ENCODE results near the gene TREH.

Gene TREH

DNA sequence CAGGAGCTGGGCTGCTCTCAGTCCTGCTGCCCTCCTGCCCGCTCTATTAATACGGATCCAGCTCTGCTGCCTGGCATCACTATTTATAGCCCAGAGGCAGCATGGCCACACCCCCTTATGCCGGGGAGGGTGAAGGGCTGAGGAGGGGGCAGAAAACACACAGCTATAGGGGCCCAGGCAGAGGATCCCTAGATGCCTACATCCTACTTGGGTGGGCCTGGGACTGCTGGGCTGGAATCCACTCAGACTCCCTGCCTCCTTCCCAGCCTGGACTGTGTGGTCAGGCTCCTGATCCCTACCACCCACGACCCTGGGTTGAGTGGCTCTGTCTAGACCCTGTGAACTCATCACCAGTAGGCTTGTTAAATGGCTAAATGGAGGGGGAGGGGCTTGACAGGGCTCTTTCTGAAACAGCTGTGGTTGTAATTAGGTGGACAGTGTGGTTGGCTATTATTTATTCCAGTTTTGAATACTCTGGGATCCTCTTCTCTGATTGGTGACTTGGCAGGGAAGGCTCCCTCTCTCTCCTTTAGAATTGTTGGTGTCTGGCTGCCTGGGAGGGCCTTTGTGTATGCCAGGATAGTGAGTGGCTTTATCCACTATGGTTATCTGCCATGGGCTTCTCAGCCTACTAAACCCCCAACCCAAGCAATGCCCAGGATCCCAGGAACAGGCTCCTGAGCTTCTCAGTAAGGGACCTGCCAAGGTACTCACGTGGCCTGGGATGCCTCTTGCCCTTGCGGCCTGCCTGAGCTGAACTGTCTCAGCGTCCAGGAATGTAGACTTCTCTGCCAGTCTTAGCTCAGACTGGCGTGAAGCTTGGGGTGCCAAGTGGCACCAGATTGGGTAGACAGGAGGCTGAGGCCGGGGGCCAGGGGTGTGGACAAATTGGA is 56.8 kb downstream of the TREH start:
- H3K4me3 ChIP-seq (replicated peaks; ENCODE audit: low read depth, low read length): peak overlapping the region; percentile 47
- DNase-seq (ENCODE audit: extremely low read depth, low read depth): no peak
- TF ChIP-seq, protein P1, sequence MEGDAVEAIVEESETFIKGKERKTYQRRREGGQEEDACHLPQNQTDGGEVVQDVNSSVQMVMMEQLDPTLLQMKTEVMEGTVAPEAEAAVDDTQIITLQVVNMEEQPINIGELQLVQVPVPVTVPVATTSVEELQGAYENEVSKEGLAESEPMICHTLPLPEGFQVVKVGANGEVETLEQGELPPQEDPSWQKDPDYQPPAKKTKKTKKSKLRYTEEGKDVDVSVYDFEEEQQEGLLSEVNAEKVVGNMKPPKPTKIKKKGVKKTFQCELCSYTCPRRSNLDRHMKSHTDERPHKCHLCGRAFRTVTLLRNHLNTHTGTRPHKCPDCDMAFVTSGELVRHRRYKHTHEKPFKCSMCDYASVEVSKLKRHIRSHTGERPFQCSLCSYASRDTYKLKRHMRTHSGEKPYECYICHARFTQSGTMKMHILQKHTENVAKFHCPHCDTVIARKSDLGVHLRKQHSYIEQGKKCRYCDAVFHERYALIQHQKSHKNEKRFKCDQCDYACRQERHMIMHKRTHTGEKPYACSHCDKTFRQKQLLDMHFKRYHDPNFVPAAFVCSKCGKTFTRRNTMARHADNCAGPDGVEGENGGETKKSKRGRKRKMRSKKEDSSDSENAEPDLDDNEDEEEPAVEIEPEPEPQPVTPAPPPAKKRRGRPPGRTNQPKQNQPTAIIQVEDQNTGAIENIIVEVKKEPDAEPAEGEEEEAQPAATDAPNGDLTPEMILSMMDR (IDR thresholded peaks at IDR 0.05; ENCODE audit: low read depth, low read length, missing control alignments): no peak

DNA sequence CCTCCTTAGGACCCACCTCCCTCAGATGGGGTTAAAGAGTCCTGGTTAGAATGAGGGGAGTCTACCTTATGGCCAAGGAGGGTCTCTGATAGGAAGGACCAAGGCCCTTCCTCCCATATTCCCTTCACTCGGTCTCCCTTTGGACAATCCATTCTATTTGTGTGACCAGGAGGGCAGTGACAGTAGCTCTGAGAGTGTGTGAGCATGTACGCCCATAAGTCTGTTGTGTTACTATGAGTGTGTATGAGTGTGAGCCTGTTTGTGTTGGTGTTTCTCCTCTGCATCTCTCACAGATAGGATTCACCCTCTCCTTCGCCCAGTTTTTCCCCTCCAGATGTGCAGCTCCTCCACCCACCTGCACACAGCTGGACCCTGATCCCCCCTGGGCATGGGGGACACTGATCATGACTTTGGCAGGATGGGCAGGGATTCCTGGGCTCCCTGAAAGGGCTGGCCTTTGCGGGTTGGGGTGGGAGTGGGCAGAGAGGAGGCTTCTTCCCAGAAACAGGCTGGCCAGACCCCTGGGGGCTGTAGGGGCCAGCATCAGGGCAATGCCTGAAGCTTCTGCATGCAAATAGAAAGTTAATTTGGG is 57.6 kb downstream of the TREH start:
- DNase-seq (ENCODE audit: extremely low read depth, low read depth): no peak
- H3K4me3 ChIP-seq (replicated peaks; ENCODE audit: low read depth, low read length): peak overlapping the region; percentile 47

DNA sequence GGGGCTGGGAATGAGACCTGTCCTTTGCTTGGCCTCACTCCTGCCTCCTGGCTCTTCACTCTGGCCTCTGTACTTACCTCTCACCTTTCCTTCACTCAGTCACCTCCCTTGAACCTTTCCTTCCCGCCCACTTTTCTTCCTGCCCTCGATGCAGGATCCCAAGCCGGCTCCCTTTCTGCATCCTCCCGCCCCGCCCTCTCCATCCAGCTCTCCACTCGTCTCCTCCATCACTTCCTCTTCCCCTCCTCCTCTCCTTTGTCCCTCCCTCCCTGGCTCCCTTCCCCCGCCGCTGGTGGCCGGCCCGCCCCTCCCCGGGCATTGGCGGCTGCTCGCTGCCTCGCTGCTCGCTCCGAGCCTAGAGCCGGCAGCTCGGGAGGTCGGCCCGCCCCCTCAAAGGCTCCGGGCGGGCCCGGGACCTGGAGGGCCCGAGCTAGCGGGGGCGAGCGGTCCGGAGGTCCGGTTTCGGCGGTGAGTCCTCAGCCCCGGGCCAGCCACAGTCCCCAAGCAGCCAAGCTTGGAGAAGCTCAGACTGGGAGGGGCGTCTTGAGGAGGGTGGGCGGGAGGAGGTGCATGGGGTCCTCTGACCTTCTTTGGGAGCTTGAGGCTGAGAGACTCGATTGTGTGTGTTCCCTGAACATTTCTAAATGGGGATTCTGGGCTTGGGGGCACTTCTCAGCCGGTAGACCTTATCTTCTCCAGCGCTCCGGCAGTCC is 58.2 kb downstream of the TREH start:
- TF ChIP-seq, protein P1 (IDR thresholded peaks at IDR 0.05; ENCODE audit: low read depth, low read length, missing control alignments): no peak
- peak; percentile 75 for DNase-seq (ENCODE audit: extremely low read depth, low read depth)
- H3K4me3 ChIP-seq (replicated peaks; ENCODE audit: low read depth, low read length): peak overlapping the region; percentile 47

More for the DNA sequence above, 57.6 kb downstream of the TREH start:
- TF ChIP-seq, protein P1 (IDR thresholded peaks at IDR 0.05; ENCODE audit: low read depth, low read length, missing control alignments): no peak

DNA sequence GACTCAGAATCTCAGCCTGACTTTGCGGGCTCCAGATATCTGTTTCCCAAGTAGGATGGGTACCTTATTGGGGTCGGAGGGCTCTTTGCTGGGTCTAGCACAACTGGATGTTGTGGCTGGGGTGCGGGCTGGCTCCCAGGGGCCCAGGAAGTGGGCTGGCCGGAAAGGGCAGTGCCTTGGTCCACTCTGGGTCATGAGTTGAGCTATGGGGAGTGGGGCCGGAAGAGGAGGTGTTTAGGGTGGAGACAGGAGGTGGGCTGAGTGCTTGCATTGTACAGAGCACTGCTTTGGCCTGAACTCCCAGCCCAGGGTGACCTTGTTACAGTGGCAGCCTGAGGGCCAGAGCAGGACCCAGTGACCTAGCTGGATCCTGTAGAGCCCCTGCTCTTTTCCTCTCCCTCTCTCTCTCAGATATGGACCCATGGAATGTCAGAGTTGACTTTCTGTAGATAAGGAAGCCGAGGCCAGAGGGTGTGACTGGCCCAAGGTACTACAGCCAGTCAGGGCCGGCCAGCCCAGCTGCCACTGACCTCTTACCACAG is 58.9 kb downstream of the TREH start:
- TF ChIP-seq, protein P1 (IDR thresholded peaks at IDR 0.05; ENCODE audit: low read depth, low read length, missing control alignments): no peak
- DNase-seq (ENCODE audit: extremely low read depth, low read depth): no peak
- peak overlapping the region; percentile 47 for H3K4me3 ChIP-seq (replicated peaks; ENCODE audit: low read depth, low read length)

DNA sequence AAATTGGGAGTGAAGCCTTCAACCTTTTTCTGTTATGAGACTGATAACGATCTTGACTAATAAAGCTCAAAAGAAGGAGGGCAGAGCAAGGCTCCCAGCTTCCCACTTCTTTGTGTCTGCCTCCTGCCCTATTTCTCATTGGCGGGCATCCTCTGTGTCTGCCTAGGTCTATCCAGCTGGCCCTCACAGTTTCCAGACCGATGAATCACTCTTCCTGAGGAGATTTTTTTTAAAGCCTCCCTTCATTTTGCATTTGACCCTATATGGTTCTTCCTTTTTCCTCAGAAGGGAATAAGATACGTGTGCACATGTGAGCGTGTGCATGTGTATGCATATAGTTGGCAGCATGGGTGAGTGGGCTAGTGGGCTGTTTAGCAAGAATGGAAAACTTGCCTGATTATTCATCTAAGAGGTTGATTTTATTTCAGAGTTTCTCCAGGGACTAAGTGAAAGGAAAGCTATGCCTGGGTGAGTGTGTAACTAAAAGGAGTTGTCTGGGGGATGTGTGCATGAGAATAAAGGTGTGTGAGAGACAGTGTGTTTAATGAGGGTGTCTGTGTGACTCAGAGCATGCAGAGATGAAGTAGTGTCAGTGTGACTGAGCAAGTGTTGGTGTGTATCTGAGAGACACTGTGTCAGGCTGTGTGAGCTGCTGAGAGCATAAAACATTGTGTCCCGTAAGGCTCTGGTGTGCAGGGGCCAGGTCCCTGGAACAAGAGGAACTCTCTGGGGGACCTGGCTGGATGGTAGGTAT is 59.8 kb downstream of the TREH start:
- H3K4me3 ChIP-seq (replicated peaks; ENCODE audit: low read depth, low read length): peak overlapping the region; percentile 12
- DNase-seq (ENCODE audit: extremely low read depth, low read depth): peak; percentile 96

More for the DNA sequence above, 59.8 kb downstream of the TREH start:
- TF ChIP-seq, protein P1 (IDR thresholded peaks at IDR 0.05; ENCODE audit: low read depth, low read length, missing control alignments): no peak

Measured in HFF-Myc (cell line).